GM18517 (cell line): ENCODE results near the gene NTM.

ENCODE experiments used
- ATAC-seq: cut with Tn5 transposase; IDR thresholded peaks from one replicate; pipeline ENCODE4 v1.9.1; 2021; ENCODE audit warnings: mild to moderate bottlenecking, moderate library complexity; ENCODE audit not compliant: unreplicated experiment

Gene NTM

GRCh38 chr11:131756479-131757110 is 386.2 kb downstream of the NTM start:
- no peak for ATAC-seq

GRCh38 chr11:131758726-131759125 is 388.3 kb downstream of the NTM start:
- no peak for ATAC-seq

GRCh38 chr11:131759140-131759539 is 388.7 kb downstream of the NTM start:
- no peak for ATAC-seq

- ATAC-seq: no peak
Observed at GRCh38 chr11:131760091-131761061, 390.0 kb downstream of the NTM start.

- ATAC-seq: no peak
Observed at GRCh38 chr11:131762346-131763110, 392.1 kb downstream of the NTM start.

GRCh38 chr11:131763193-131763890 is 392.9 kb downstream of the NTM start:
- no peak for ATAC-seq

GRCh38 chr11:131764126-131764525 is 393.7 kb downstream of the NTM start:
- no peak for ATAC-seq

- no peak for ATAC-seq
Observed at GRCh38 chr11:131764649-131765048, 394.2 kb downstream of the NTM start.

GRCh38 chr11:131766637-131767036 is 396.2 kb downstream of the NTM start:
- ATAC-seq: no peak

GRCh38 chr11:131767421-131767820 is 397.0 kb downstream of the NTM start:
- ATAC-seq: no peak

- no peak for ATAC-seq
Observed at GRCh38 chr11:131770801-131771200, 400.4 kb downstream of the NTM start.

GRCh38 chr11:131771471-131771870 is 401.1 kb downstream of the NTM start:
- ATAC-seq: no peak

- no peak for ATAC-seq
Observed at GRCh38 chr11:131773626-131774025, 403.2 kb downstream of the NTM start.

- ATAC-seq: no peak
Observed at GRCh38 chr11:131776211-131776610, 405.8 kb downstream of the NTM start.

- no peak for ATAC-seq
Observed at GRCh38 chr11:131785801-131786200, 415.4 kb downstream of the NTM start.

GRCh38 chr11:131787119-131787518 is 416.7 kb downstream of the NTM start:
- no peak for ATAC-seq

- no peak for ATAC-seq
Observed at GRCh38 chr11:131790586-131790985, 420.2 kb downstream of the NTM start.

- no peak for ATAC-seq
Observed at GRCh38 chr11:131792243-131792642, 421.8 kb downstream of the NTM start.

GRCh38 chr11:131796089-131796488 is 425.7 kb downstream of the NTM start:
- ATAC-seq: no peak

GRCh38 chr11:131796541-131796940 is 426.1 kb downstream of the NTM start:
- no peak for ATAC-seq

- no peak for ATAC-seq
Observed at GRCh38 chr11:131800452-131800851, 430.0 kb downstream of the NTM start.
